Hepatocyte (in vitro differentiated cells): ENCODE results near the gene MPP3.
"Not testable (repeated sequence)": the region's sequence is repeated elsewhere in the genome, so short reads cannot be mapped to it uniquely, and the experiment has no call there.

ENCODE experiments used
- CTCF ChIP-seq: fragments of 200-600 bp; sonication (generic); IDR thresholded peaks from 2 replicates; pipeline ENCODE4 v1.5.1; 2016; ENCODE audit warnings: antibody characterized with exemption, mild to moderate bottlenecking; ENCODE audit not compliant: poor library complexity
- EZH2 ChIP-seq: fragments of 200-600 bp; sonication (generic); IDR thresholded peaks from 2 replicates; pipeline ENCODE4 v1.6.1; 2016; ENCODE audit warnings: antibody characterized with exemption, mild to moderate bottlenecking, borderline replicate concordance

- TF ChIP-seq CTCF, EZH2: not testable (repeated sequence)
Observed at GRCh38 chr17:43842091-43842974, 9.4 kb upstream of the MPP3 start.
